K562 (cell line): ENCODE results near the gene PDE11A. TPM values are rescaled to one million over a fixed set of nuclear protein-coding genes. Genes with fewer than 3 reads are reported as not detected.

ENCODE experiments used
- CBX5 ChIP-seq: IDR thresholded peaks from 2 replicates; pipeline ENCODE4 v1.6.1; 2014; ENCODE audit warnings: low read depth, borderline replicate concordance
- CTCF ChIP-seq, 3 experiments: IDR thresholded peaks in 2 of 3; conservative IDR thresholded peaks in 1 of 3; 2 replicates each; pipeline ENCODE4 v1.5.1; 2011 to 2012; ENCODE audit warnings: low read length in 3 of 3, mild to moderate bottlenecking in 3 of 3, control low read depth in 2 of 3, improper control_type of control experiment in 1 of 3, inconsistent platforms in 1 of 3, low read depth in 1 of 3, mixed read lengths in 1 of 3, moderate library complexity in 1 of 3; ENCODE audit not compliant: insufficient read depth in 2 of 3
- GATAD2A ChIP-seq: fragments of 450-650 bp; IDR thresholded peaks from 2 replicates; pipeline ENCODE4 v1.6.1; 2017
- RBM39 ChIP-seq: fragments of 200-400 bp; formaldehyde crosslinking; optimal IDR thresholded peaks from 2 replicates; pipeline ENCODE3; 2018; ENCODE audit warnings: low read depth, low read length
- TARDBP ChIP-seq: fragments of 450-650 bp; IDR thresholded peaks from 2 replicates; pipeline ENCODE4 v1.6.1; 2016
- U2AF1 ChIP-seq: fragments of 200-400 bp; formaldehyde crosslinking; optimal IDR thresholded peaks from 2 replicates; pipeline ENCODE3; 2017; ENCODE audit warnings: mild to moderate bottlenecking, low read depth, low read length, moderate library complexity
- polyA plus RNA-seq, 8 experiments: library from polyadenylated mRNA; depleted of rRNA in 4 of 8; stranded (reverse) in 5 of 8; unstranded in 3 of 8; fragments of >200 nt; fragmentation: Nextera tagmentation in 2 of 8; fragmentation: Illumina TruSeq in 1 of 8; extraction: Ambion mirVana in 2 of 8; extraction: Trizol in 1 of 8; gene quantifications; 2 replicates each; pipeline versions ENCODE4 v1.2.1 to v1.2.3, GENCODE V29; 2011 to 2014; ENCODE audit warnings: inconsistent platforms in 1 of 8, missing spikeins in 1 of 8
- total RNA-seq, 7 experiments: library from RNA; depleted of rRNA in 6 of 7; stranded (reverse); fragments of >200 nt in 6 of 7; fragmentation: Illumina TruSeq in 2 of 7; extraction: Trizol in 2 of 7; gene quantifications; 2 replicates each; pipeline versions ENCODE4 v1.2.1 to v1.2.3, GENCODE V29; 2011 to 2021; ENCODE audit warnings: low replicate concordance in 1 of 7
- TF ChIP-seq, protein P1 (sequence below), 2 experiments: fragments of 450-650 bp; formaldehyde crosslinking in 1 of 2; IDR thresholded peaks; 2 replicates each; pipeline versions ENCODE4 v1.4.0 to v1.6.1; 2014 to 2020; ENCODE audit warnings: mild to moderate bottlenecking in 2 of 2, borderline replicate concordance in 1 of 2, low read depth in 1 of 2
- TF ChIP-seq, protein P2 (sequence below): sonication (generic); formaldehyde crosslinking; IDR thresholded peaks from 2 replicates; pipeline ENCODE4 v1.8.0; 2022; ENCODE audit warnings: mild to moderate bottlenecking, missing genetic modification reagents
- TF ChIP-seq, protein P3 (sequence below): sonication (generic); formaldehyde crosslinking; IDR thresholded peaks from 2 replicates; pipeline ENCODE4 v1.8.0; 2022; ENCODE audit warnings: missing genetic modification reagents, mild to moderate bottlenecking, borderline replicate concordance

PDE11A gene
- total and polyA plus RNA-seq, 9 of the 15 experiments (the other 6 are each of a cell fraction or from before 2014, with no cell fraction given): 3.2 to 22.1 (median 5.7) TPM

GRCh38 chr2:177763531-177764265, 308.9 kb downstream of the PDE11A start (continued):
- TF ChIP-seq, protein P1, sequence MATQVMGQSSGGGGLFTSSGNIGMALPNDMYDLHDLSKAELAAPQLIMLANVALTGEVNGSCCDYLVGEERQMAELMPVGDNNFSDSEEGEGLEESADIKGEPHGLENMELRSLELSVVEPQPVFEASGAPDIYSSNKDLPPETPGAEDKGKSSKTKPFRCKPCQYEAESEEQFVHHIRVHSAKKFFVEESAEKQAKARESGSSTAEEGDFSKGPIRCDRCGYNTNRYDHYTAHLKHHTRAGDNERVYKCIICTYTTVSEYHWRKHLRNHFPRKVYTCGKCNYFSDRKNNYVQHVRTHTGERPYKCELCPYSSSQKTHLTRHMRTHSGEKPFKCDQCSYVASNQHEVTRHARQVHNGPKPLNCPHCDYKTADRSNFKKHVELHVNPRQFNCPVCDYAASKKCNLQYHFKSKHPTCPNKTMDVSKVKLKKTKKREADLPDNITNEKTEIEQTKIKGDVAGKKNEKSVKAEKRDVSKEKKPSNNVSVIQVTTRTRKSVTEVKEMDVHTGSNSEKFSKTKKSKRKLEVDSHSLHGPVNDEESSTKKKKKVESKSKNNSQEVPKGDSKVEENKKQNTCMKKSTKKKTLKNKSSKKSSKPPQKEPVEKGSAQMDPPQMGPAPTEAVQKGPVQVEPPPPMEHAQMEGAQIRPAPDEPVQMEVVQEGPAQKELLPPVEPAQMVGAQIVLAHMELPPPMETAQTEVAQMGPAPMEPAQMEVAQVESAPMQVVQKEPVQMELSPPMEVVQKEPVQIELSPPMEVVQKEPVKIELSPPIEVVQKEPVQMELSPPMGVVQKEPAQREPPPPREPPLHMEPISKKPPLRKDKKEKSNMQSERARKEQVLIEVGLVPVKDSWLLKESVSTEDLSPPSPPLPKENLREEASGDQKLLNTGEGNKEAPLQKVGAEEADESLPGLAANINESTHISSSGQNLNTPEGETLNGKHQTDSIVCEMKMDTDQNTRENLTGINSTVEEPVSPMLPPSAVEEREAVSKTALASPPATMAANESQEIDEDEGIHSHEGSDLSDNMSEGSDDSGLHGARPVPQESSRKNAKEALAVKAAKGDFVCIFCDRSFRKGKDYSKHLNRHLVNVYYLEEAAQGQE (IDR thresholded peaks at IDR 0.05; ENCODE audit: borderline replicate concordance): peak; percentile 70
- TF ChIP-seq, protein P1 (CRISPR knock-in tag; IDR thresholded peaks at IDR 0.05; ENCODE audit: low read depth): no peak
- TF ChIP-seq U2AF1 (no peak), CTCF (IDR thresholded peaks at IDR 0.05 in 2 of 3, conservative IDR thresholded peaks at IDR 0.05 in 1 of 3; ENCODE audit: insufficient read depth in 2 of 3, low read depth in 1 of 3, low read length in 3 of 3) (peak; percentile 91 to 96 (median 92)), CBX5 (no peak), TARDBP (no peak), GATAD2A (0 out of 2 replicates have a peak, but pooled peaks have one; percentile 59), RBM39 (no peak)
- TF ChIP-seq, protein P2, sequence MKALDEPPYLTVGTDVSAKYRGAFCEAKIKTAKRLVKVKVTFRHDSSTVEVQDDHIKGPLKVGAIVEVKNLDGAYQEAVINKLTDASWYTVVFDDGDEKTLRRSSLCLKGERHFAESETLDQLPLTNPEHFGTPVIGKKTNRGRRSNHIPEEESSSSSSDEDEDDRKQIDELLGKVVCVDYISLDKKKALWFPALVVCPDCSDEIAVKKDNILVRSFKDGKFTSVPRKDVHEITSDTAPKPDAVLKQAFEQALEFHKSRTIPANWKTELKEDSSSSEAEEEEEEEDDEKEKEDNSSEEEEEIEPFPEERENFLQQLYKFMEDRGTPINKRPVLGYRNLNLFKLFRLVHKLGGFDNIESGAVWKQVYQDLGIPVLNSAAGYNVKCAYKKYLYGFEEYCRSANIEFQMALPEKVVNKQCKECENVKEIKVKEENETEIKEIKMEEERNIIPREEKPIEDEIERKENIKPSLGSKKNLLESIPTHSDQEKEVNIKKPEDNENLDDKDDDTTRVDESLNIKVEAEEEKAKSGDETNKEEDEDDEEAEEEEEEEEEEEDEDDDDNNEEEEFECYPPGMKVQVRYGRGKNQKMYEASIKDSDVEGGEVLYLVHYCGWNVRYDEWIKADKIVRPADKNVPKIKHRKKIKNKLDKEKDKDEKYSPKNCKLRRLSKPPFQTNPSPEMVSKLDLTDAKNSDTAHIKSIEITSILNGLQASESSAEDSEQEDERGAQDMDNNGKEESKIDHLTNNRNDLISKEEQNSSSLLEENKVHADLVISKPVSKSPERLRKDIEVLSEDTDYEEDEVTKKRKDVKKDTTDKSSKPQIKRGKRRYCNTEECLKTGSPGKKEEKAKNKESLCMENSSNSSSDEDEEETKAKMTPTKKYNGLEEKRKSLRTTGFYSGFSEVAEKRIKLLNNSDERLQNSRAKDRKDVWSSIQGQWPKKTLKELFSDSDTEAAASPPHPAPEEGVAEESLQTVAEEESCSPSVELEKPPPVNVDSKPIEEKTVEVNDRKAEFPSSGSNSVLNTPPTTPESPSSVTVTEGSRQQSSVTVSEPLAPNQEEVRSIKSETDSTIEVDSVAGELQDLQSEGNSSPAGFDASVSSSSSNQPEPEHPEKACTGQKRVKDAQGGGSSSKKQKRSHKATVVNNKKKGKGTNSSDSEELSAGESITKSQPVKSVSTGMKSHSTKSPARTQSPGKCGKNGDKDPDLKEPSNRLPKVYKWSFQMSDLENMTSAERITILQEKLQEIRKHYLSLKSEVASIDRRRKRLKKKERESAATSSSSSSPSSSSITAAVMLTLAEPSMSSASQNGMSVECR (CRISPR knock-in tag): no peak
- TF ChIP-seq, protein P3, sequence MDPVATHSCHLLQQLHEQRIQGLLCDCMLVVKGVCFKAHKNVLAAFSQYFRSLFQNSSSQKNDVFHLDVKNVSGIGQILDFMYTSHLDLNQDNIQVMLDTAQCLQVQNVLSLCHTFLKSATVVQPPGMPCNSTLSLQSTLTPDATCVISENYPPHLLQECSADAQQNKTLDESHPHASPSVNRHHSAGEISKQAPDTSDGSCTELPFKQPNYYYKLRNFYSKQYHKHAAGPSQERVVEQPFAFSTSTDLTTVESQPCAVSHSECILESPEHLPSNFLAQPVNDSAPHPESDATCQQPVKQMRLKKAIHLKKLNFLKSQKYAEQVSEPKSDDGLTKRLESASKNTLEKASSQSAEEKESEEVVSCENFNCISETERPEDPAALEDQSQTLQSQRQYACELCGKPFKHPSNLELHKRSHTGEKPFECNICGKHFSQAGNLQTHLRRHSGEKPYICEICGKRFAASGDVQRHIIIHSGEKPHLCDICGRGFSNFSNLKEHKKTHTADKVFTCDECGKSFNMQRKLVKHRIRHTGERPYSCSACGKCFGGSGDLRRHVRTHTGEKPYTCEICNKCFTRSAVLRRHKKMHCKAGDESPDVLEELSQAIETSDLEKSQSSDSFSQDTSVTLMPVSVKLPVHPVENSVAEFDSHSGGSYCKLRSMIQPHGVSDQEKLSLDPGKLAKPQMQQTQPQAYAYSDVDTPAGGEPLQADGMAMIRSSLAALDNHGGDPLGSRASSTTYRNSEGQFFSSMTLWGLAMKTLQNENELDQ (CRISPR knock-in tag): 0 out of 2 replicates have a peak, but pooled peaks have one; percentile 36
